PFSK-1 (cell line): ENCODE results near the gene THOC1.

Experiments
- FOXP2 ChIP-seq: optimal IDR thresholded peaks from 2 replicates; pipeline ENCODE3; 2011; ENCODE audit warnings: borderline replicate concordance, control low read depth, inconsistent platforms; ENCODE audit not compliant: insufficient read depth; ENCODE audit errors: extremely low read length, extremely low read depth
- REST ChIP-seq, 2 experiments: IDR thresholded peaks; 2 replicates each; pipeline versions ENCODE4 v1.6.1 to v1.8.0; 2011 to 2012; ENCODE audit warnings: low read depth in 2 of 2, low read length in 2 of 2, control low read depth in 1 of 2, inconsistent platforms in 1 of 2, mild to moderate bottlenecking in 1 of 2, moderate library complexity in 1 of 2; ENCODE audit not compliant: insufficient read depth in 1 of 2

GRCh38 chr18:191725-192124, 76.1 kb downstream of the THOC1 start:
- TF ChIP-seq REST (IDR thresholded peaks at IDR 0.05; ENCODE audit: insufficient read depth in 1 of 2, low read depth in 2 of 2, low read length in 2 of 2) (no peak), FOXP2 (no peak)
